GM06990 (cell line): Measurements from ENCODE around the gene TMEFF2.

Experiments
- DNase-seq: peaks from one replicate; pipeline ENCODE4 v3.0.0-alpha.2; 2011; ENCODE audit not compliant: insufficient read length; ENCODE audit errors: extremely low read depth
- H3K27me3 ChIP-seq: replicated peaks from 2 replicates; pipeline ENCODE4 v1.6.0; 2011; ENCODE audit warnings: low read length; ENCODE audit not compliant: control insufficient read depth, insufficient read depth
- H3K36me3 ChIP-seq: 2 replicates; pipeline ENCODE4 v1.5.1; 2011; ENCODE audit warnings: low read length; ENCODE audit not compliant: control insufficient read depth, insufficient read depth
- H3K4me3 ChIP-seq: replicated peaks from 2 replicates; pipeline ENCODE4 v1.5.1; 2011; ENCODE audit warnings: low read depth, mild to moderate bottlenecking, control low read depth, low read length
- TF ChIP-seq, protein P1 (sequence below): IDR thresholded peaks from 2 replicates; pipeline ENCODE4 v1.5.1; 2011; ENCODE audit warnings: low read length, control low read depth, mild to moderate bottlenecking, inconsistent platforms; ENCODE audit not compliant: insufficient read depth, poor library complexity, severe bottlenecking

TMEFF2 gene

DNA sequence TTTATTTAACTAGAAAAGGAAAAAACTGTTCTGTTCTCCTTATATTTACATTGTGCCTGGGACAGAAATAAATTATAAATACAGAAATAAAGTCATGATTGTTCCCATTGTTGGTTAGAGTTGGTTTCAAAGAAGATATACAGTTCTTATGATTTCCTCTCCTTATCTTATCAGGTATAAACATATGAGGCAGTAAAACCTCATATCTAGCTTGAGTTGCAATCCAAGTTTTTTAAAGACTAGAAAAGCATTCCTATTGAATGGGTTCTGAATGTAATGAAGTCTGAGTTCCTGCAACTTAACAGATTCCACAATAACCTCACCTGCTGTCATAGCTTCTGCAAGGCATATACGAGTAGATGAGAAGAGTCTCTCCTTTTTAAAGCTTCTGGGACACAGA, 233.2 kb downstream of the TMEFF2 start:
- H3K36me3 ChIP-seq = no peaks in the 10 kb centered on the region
- TF ChIP-seq, protein P1, sequence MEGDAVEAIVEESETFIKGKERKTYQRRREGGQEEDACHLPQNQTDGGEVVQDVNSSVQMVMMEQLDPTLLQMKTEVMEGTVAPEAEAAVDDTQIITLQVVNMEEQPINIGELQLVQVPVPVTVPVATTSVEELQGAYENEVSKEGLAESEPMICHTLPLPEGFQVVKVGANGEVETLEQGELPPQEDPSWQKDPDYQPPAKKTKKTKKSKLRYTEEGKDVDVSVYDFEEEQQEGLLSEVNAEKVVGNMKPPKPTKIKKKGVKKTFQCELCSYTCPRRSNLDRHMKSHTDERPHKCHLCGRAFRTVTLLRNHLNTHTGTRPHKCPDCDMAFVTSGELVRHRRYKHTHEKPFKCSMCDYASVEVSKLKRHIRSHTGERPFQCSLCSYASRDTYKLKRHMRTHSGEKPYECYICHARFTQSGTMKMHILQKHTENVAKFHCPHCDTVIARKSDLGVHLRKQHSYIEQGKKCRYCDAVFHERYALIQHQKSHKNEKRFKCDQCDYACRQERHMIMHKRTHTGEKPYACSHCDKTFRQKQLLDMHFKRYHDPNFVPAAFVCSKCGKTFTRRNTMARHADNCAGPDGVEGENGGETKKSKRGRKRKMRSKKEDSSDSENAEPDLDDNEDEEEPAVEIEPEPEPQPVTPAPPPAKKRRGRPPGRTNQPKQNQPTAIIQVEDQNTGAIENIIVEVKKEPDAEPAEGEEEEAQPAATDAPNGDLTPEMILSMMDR = no peak
- DNase-seq = no peak

DNA sequence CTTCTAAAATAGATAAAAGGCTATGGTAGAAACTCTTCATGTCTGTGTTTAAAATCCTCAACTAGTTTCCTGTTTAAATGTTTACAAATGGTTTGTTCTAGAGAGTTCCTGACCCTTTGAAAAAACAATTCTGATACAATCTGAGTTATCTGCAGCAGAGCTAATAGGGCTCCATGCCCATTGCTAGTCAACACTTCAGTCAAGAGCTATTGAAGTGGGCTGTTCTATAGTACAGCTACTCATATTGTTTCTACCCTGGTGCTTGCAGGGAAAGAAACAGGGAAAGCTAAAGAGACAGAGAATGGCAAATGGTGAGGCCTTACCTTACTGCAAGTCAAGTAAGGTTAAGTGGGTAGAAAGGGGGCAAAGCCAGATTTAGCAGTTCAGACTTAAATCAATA, 235.5 kb downstream of the TMEFF2 start:
- no peaks in the 10 kb centered on the region for H3K27me3 ChIP-seq
- TF ChIP-seq, protein P1 = no peak
- H3K4me3 ChIP-seq = no peak overlapping the region
- H3K36me3 ChIP-seq = no peaks in the 10 kb centered on the region
- DNase-seq = no peak

More for the DNA sequence above, 233.2 kb downstream of the TMEFF2 start:
- Histone ChIP-seq H3K27me3 (no peaks in the 10 kb centered on the region), H3K4me3 (no peak overlapping the region)

DNA sequence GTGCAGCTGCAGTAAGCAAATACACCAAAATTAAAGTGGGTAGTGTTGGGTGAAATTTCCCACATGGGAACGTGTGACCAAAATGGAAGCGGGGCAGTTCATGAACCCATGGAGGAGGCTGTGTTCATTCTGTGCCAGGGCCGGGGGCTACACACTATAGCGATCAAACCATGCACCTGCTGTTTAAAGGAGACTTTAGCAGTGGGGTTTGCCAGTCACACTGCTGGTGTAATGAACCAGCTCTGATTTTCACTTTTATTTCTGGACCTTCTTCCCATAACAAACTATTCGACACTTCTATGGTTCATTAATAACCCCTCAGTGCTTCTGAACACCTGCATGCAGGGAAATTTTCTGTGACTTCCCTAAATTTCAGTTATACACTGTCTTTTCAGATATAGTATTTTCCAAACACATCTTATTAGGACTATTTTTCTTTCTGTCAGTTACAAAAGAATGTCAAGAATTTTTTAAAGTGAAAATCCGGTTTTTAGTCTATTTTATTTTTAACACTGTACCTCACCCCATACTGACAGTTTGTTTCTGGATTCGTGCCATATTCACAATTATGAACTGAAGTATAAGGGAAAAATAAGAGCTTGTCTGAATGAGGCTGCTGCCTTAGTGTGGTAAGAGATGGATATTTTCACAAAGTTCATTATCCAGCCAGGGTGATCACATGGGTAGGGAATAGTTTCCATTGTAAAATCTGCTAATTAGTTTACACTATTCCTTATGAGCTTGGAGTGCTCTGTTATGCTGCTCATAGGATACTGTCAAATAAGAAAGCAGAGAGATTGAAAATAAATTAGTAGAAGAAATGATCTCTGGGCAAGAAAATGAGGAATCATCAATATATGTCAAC, 236.5 kb downstream of the TMEFF2 start:
- H3K4me3 ChIP-seq = no peak overlapping the region

DNA sequence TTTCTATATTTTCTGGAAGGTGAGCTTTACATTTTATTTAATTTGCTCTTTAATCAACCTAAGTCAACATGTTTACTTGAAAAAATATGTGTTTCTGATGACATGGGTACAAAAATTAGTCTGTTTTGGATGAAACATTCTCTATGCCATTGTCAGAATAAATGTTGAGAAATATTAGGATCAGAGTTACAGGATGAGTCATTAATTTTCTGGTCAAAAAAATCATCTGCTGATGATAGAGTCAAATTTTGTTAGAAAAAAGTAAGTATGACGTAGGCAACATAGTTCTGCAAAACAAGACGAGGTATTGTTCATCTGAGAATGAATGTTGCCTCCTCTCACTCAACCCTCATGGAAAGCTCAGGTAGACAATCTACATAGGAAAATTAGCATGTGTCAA, 240.3 kb downstream of the TMEFF2 start:
- no peaks in the 10 kb centered on the region for H3K36me3 ChIP-seq
- no peak overlapping the region for H3K4me3 ChIP-seq
- no peaks in the 10 kb centered on the region for H3K27me3 ChIP-seq
- TF ChIP-seq, protein P1 = no peak
- DNase-seq = no peak

More for the DNA sequence above, 236.5 kb downstream of the TMEFF2 start:
- DNase-seq = no peak
- no peaks in the 10 kb centered on the region for H3K27me3 ChIP-seq
- TF ChIP-seq, protein P1 = no peak
- no peaks in the 10 kb centered on the region for H3K36me3 ChIP-seq

DNA sequence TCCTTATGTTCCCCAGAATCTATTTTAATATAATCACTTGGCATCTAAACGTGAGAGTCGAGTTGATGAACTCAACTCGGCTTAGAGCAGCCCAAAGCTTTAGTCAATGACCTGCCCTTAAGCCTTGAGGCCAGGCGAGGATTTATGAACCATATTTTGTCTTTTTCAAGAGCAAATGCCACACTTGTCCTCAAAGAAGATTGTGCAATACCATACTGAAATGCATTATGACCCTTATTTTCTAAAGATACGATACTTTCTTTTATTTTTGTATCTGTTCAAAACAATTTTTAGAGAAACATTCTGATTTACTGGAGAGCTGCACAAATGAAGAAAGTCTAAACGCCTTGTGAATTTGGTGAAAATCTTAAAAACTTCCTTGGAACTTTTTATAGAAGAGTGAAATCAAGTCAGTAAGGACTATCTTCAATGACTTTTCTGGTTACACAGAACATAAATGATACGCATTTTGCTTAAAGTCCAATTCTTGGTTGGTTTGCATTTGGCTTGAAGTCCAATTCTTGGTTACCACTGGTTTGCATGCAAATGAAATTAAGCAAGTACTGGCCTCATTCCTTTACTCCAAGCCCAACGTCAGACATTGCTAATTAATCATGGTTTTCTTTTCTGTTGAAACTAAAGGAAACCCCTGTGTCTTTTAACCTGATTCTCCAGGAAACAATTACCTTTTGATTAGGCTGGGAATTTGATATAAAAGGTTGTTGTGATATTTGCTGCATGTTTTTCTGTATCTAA, 242.0 kb downstream of the TMEFF2 start:
- H3K27me3 ChIP-seq = no peaks in the 10 kb centered on the region
- H3K36me3 ChIP-seq = no peaks in the 10 kb centered on the region
- no peak for DNase-seq
- no peak overlapping the region for H3K4me3 ChIP-seq
- TF ChIP-seq, protein P1 = no peak
